Erythroblast (primary cell): ENCODE data around the gene SMPX.

Source experiments
- GATA1 ChIP-seq: IDR thresholded peaks from 2 replicates; pipeline ENCODE4 v1.6.1; 2011; ENCODE audit warnings: low read depth, mild to moderate bottlenecking, control low read depth, low read length, moderate library complexity
- POLR2A ChIP-seq: IDR thresholded peaks from 2 replicates; pipeline ENCODE4 v1.6.1; 2011; ENCODE audit warnings: mild to moderate bottlenecking, low read length

DNA sequence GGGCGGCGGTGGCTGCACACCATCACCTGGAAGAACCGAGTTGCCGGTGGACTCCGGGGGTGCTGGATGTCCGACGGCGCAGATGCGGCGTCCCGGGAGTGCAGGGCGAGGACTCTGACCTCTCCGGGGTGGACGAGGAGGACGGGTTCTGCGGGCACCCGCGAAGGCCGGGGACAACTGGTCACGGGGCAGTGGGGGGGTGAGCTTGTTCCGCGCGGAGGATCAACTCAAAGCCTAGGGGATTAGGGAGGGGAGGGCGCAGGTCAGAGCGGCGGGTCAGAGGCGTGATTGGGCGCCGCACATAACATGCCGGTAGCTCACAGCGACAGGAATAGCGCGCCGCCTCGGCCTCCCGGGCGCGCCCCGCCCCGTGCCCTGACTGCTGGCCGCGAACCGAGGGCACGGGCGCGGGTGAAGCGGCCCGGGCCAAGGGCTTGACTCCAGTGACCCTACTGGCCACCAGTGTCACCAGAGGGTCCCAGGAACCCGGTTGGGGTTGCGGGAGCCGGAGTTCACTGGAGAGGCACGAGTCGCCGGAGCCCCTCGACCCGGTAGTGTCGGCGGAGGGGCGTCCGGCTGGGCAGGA lies 99.7 kb downstream of the SMPX start, which contains the start of gene KLHL34:
- TF ChIP-seq POLR2A (no peak), GATA1 (no peak)
